Amniotic stem cell (primary cell): ENCODE measurements around the gene AP1M1.
"Not testable (repeated sequence)": the region's sequence is repeated elsewhere in the genome, so short reads cannot be mapped to it uniquely, and the experiment has no call there.

Source experiments
- DNase-seq: peaks from one replicate; lab custom pipeline; 2025; lab: John Stamatoyannopoulos, UW

Gene AP1M1

GRCh38 chr19:16197622-16198369 is at the start of gene AP1M1:
Gene AP1M1 (plus strand): TSS chr19:16197911. CDS start chr19:16198027, 116 bp downstream.
- DNase-seq: peak; percentile 85

- DNase-seq: no peak
Observed at GRCh38 chr19:16148443-16149229, 49.1 kb upstream of the AP1M1 start.

- DNase-seq: no peak
Observed at GRCh38 chr19:16153582-16154336, 44.0 kb upstream of the AP1M1 start.

DNA sequence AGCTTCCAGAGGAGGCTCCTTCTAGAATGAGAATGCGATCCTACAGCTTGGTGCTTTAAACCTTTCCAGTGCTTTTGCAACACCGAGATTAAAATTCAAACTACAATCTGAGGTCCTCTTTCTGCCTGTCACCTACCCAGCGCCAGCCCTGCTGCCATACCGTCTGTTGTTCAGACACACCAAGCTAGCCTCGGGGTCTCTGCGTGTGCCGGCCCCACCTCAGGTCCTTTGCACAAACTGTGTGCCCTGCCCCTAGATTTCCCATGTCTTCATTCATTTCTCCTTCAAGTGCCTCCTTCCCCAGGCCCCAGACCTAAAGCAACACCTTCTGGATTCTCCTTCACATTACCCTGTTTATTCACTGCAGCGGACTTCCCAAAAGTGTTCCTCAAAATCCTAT is 43.2 kb upstream of the AP1M1 start:
- DNase-seq: no peak

DNA sequence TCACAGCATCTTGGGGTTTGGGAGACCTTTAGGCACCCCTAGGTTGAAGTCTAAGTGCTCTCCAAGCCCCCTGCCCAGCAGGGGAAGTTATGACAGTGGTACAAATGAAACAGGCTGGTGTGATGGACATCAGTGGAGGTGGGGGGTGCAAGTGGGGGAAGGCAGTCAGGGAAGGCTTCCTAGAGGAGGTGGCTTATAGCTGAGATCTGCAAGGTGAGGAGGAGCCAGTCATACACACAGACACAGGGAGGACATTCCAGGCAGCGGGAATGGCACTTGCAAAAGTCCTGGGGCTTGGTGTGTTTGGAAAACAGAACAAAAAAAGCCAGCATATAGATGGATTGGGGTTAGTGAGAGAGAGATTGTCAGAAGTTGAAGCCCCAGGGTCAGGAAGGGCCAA is 42.6 kb upstream of the AP1M1 start:
- no peak for DNase-seq

GRCh38 chr19:16156904-16157303 is 40.8 kb upstream of the AP1M1 start:
- DNase-seq: no peak

- DNase-seq: no peak
Observed at GRCh38 chr19:16157601-16158000, 40.1 kb upstream of the AP1M1 start.

DNA sequence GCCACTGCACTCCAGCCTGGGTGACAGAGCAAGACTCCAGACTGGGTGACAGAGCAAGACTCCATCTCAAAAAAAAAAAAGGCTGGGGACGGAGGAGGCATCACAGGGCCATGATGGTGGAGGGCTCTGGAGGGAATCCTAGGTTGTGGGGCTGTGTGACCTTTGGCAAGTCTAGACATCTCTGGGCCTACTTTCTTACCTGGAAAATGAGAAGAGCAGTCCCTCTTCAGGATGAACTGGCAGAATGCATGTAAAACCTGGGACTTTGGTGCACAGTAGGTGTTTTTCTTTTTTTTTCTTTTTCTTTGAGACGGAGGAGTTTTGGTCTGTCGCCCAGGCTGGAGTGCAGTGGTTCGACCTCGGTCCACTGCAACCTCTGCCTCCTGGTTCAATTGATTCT is 38.1 kb upstream of the AP1M1 start:
- DNase-seq: no peak

- no peak for DNase-seq
Observed at GRCh38 chr19:16160445-16160942, 37.2 kb upstream of the AP1M1 start.

DNA sequence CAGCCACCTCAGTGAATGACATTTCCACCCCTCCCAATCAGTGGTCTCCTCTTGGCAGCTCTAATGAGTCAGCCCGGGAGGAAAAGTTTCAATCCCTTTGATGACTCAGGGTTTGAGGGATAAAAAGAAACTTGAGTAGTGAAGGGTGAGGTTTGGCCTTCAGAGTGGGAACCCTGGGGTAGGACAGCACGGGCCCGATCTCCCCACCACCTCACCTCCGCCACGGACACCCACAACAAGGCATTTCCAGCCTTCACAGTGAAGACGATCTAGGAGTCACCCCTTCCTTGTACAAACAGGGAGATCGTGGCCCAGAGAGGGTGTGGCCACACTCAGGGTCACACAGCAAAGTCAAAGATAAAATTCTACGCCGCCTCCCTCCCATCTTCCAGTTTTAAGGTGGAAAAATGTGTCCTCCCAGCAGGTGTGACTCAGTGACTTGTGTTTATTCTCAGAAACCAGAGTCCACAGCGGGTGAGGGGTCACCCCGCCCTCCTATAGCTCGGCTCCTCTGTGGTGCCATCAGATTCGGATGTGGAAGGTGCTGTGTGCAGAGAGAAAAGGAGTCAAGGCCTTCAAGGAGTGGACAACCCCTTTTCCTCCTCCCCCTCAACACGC is 36.7 kb upstream of the AP1M1 start:
- peak; percentile 47 for DNase-seq

DNA sequence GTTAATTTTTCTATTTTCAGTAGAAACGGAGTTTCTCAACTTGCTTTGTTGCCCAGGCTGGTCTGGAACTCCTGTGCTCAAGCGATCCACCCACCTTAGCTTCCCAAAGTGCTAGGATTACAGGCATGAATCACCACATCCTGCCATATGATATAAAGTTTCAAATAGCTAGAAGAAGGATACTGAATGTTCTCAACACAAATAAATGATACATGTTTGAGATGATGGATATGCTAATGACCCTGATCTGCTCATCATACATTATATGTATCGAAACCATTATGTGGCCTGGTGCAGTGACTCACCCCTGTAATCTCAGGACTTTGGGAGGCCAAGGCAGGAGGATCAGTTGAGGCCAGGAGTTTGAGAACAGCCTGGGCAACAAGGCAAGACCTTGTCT is 35.9 kb upstream of the AP1M1 start:
- DNase-seq: peak; percentile 7

DNA sequence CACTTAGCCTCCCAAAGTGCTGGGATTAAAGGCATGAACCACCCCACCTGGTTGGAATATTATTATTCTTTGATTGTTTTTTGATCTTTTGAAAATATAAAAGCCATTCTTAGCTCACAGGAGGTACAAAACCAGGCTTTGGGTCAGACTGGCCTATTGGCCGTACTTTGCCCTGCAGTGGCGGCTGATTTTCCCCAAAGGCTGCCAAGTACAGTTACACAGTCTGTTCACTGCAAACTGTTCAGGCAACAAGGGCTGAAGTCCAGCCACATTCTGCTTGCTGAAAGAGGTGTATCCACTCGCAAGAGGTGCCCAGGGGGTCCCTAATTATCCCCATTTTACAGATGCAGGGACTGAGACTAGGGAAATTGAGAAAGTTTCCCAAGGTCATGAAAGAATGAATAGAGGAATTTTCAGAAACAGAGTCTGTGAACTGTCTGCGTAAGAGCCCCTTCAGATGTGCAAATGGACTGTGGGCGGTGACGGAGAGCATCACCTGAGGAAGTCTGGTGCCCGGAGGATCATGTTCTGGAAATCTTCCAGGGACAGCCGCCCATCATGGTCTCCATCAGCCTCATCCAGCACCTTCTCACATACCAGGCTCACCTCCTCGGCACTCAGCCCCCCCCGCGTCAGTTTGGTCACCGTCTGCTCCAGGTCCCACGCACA is 33.4 kb upstream of the AP1M1 start:
- DNase-seq: no peak

DNA sequence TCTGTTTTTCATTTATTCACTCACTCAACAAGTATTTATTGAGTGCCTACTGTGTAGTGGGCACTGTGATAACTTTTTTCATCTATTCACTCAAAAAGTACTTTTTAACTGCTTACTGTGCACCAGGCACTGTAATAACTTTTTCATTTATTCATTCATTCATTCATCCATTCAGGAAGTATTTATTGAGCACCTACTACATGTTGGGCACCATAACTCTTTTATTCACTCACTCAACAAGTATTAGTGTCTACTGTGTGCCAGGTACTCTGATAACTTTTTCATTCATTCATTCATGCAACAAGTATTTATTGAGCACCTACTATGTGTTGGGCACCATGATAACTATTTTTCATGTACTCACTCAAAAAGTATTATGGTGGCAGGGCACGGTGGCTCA is 31.3 kb upstream of the AP1M1 start:
- no peak for DNase-seq

DNA sequence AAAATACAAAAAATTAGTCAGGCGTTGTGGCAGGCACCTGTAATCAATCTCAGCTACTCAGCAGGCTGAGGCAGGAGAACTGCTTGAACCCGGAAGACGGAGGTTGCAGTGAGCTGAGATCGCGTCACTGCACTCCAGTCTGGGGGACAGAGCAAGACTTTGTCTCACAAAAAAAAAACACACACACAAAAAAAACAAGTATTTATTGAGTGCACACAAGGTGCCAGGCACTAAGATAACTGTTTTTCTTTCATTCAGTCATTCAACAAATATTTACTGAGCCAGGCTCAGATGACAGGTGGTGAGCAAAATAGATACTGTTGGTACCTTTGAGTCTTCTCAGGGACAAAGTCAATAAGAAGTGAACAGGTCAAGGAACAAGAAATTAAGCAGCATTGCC is 30.7 kb upstream of the AP1M1 start:
- no peak for DNase-seq

DNA sequence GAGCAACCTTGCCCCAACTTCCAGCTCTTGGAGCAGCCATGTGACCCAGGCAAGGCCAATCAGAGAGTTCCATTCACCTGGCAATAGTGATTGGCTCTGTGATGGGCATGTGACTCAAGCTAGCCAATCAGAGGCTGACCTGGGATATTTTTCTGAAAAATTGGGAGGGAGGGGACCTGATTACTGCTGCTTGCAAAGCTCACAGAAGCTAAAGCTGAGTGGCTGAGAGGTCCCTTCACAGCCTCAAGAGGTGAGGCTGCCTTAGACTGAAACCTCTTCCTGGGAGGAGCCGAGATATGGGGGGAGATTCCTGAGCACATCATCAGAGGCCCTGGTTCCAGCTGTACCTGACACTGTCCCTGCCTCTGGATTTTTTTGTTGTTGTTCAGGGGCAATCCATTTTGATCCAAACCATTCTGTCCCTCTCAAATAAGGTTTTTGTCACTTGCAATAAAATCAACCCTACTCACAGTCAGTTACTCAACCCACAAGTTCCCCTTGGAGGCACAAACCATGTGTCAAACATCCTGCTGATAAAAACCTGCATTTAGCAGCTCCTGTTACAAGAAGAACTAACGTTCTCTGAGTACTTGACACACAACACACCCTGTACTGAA is 29.1 kb upstream of the AP1M1 start:
- DNase-seq: no peak

DNA sequence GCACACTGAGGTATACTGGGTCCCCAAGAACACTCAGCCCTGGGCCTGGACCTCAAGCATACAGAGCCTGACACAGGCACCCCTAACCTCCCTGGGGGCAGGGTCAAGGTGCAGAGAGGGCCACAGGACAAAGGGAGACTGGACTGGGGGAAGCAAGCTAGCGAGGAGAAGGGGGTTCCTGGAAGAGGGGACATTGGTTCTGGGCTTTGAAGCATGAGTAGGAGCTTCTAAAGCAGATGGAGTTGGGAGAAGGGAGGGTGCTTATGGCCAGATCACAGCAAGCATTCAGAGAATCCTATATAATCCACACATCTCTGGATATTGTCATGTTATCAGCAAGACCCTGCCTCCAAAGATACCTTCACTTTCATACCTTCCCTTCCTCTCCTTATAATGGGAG is 27.6 kb upstream of the AP1M1 start:
- no peak for DNase-seq

GRCh38 chr19:16175954-16176353 is 21.8 kb upstream of the AP1M1 start:
- no peak for DNase-seq

GRCh38 chr19:16178866-16179265 is 18.8 kb upstream of the AP1M1 start:
- DNase-seq: not testable (repeated sequence)

GRCh38 chr19:16180611-16181010 is 17.1 kb upstream of the AP1M1 start:
- peak; percentile 67 for DNase-seq

DNA sequence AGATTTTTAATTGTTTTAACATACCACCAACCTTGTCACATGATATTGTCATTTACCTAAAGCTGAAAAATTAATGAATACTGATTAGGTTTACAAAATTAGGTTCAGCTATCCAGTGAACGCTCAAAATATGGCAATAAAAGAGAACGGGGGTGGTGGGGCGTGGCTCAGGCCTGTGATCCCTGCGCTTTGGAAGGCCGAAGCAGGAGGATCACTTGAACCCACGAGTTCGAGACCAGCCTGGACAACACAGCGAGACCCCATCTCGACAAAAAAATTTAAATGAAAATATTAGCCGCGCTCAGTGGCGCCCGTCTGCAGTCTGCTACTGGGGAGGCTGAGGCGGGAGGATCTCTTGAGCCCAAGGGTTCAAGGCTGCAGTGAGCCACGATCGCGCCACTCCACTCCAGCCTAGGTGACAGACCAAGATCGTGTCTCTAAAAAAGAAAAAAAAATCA is 13.0 kb upstream of the AP1M1 start:
- DNase-seq: no peak
